Measurements from ENCODE around the gene COX19. TPM values are rescaled to one million over a fixed set of nuclear protein-coding genes. Genes with fewer than 3 reads are reported as not detected.
A peak's percentile ranks its signal among the peaks of the same experiment; 100 is the strongest.

COX19 gene
- 19.2 to 22.0 TPM (median 20.2 TPM) in 3 replicates for total RNA-seq

GRCh38 chr7:974820-975681 lies at the start of gene COX19:
TSS of gene COX19 (minus strand) at chr7:975549. CDS start at chr7:975509, 40 bp downstream.
- Mint-ChIP-seq H3K9me3 (no peaks in the 10 kb centered on the region), H3K4me1 (peaks cover 12% of the 10 kb centered on the region), H3K36me3 (peaks cover 16% of the 10 kb centered on the region), H3K27me3 (ENCODE audit: low read depth) (no peaks in the 10 kb centered on the region), H3K4me3 (peak within 1 kb of the TSS; percentile 87), H3K27ac (peak within 1 kb of the TSS; percentile 76)
- peak; percentile 91 to 92 for DNase-seq (ENCODE audit: low spot score in 2 of 2, unreplicated experiment in 2 of 2)
- TF ChIP-seq CTCF (IDR thresholded peaks at IDR 0.05; ENCODE audit: unreplicated experiment): no peak

- TF ChIP-seq CTCF (IDR thresholded peaks at IDR 0.05; ENCODE audit: unreplicated experiment): no peak
- peak overlapping the region; percentile 44 for H3K27ac Mint-ChIP-seq
- H3K9me3 Mint-ChIP-seq: peaks cover 5% of the 10 kb centered on the region
- no peak overlapping the region for H3K4me3 Mint-ChIP-seq
- peaks cover 18% of the 10 kb centered on the region for H3K36me3 Mint-ChIP-seq
- peaks cover 19% of the 10 kb centered on the region for H3K4me1 Mint-ChIP-seq
- DNase-seq (ENCODE audit: low spot score in 2 of 2, unreplicated experiment in 2 of 2): peak in 1 of 2 experiments; percentile 9
- H3K27me3 Mint-ChIP-seq (ENCODE audit: low read depth): no peaks in the 10 kb centered on the region
Measured at GRCh38 chr7:1024331-1024841, 49.0 kb upstream of the COX19 start.

- H3K4me3 Mint-ChIP-seq: no peak overlapping the region
- peaks cover 5% of the 10 kb centered on the region for H3K9me3 Mint-ChIP-seq
- no peak overlapping the region for H3K27ac Mint-ChIP-seq
- peak in 1 of 2 experiments; percentile 18 for DNase-seq (ENCODE audit: low spot score in 2 of 2, unreplicated experiment in 2 of 2)
- H3K27me3 Mint-ChIP-seq (ENCODE audit: low read depth): no peaks in the 10 kb centered on the region
- no peak for TF ChIP-seq CTCF (IDR thresholded peaks at IDR 0.05; ENCODE audit: unreplicated experiment)
- peaks cover 25% of the 10 kb centered on the region for H3K36me3 Mint-ChIP-seq
- peaks cover 14% of the 10 kb centered on the region for H3K4me1 Mint-ChIP-seq
Measured at GRCh38 chr7:1022801-1023465, 47.6 kb upstream of the COX19 start.

GRCh38 chr7:1022356-1022755 lies 47.0 kb upstream of the COX19 start:
- peaks cover 5% of the 10 kb centered on the region for H3K9me3 Mint-ChIP-seq
- no peak for TF ChIP-seq CTCF (IDR thresholded peaks at IDR 0.05; ENCODE audit: unreplicated experiment)
- no peaks in the 10 kb centered on the region for H3K27me3 Mint-ChIP-seq (ENCODE audit: low read depth)
- H3K4me3 Mint-ChIP-seq: no peak overlapping the region
- peaks cover 26% of the 10 kb centered on the region for H3K36me3 Mint-ChIP-seq
- peaks cover 12% of the 10 kb centered on the region for H3K4me1 Mint-ChIP-seq
- H3K27ac Mint-ChIP-seq: no peak overlapping the region
- no peak for DNase-seq (ENCODE audit: low spot score in 2 of 2, unreplicated experiment in 2 of 2)

- DNase-seq (ENCODE audit: low spot score in 2 of 2, unreplicated experiment in 2 of 2): peak in 1 of 2 experiments; percentile 16
- Mint-ChIP-seq H3K4me3 (no peak overlapping the region), H3K36me3 (peaks cover 26% of the 10 kb centered on the region), H3K9me3 (peaks cover 5% of the 10 kb centered on the region), H3K4me1 (peaks cover 9% of the 10 kb centered on the region), H3K27ac (no peak overlapping the region), H3K27me3 (ENCODE audit: low read depth) (no peaks in the 10 kb centered on the region)
- no peak for TF ChIP-seq CTCF (IDR thresholded peaks at IDR 0.05; ENCODE audit: unreplicated experiment)
Measured at GRCh38 chr7:1021931-1022330, 46.6 kb upstream of the COX19 start.

All from mesothelial cell of epicardium (in vitro differentiated cells).